Measurements from ENCODE around the gene AMBRA1. TPM values are rescaled to one million over a fixed set of nuclear protein-coding genes. Genes with fewer than 3 reads are reported as not detected.

The AMBRA1 gene
- total and polyA plus RNA-seq, 2 of the 8 experiments (the other 6 are each of a cell fraction or from before 2014, with no cell fraction given) = 14.2 to 37.4 TPM

DNA sequence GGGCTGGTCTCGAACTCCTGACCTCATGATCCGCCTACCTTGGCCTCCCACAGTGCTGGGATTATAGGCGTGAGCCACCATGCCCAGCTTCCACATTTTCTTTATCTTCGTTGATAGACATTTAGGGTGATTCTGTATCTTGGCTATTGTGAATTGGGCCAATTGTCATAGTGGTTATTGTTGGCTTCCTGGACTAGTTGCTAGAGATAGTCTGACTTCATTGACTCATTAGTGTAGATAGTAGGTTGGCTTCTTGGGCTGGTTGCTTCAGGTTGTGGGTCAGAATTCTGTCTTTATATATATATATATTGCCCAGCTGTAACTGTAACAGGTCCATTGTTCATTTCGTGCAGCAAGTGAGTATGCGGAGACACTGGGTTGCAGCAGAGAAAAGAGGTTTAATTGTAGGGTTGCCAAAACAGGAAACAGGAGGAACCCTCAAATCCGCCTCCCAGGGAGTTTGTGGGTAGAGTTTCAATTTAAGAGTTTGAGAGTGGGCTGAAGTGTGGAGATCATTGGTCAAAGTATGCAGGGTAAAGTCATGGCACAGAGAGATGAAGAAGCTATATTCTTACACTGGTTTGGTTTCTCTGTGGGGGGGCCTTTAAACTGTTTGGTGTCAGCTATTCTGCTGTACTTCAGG is 45.5 kb upstream of the AMBRA1 start:
- Histone ChIP-seq H3K56ac (replicated peaks; ENCODE audit: insufficient read length, low read depth, low read length) (no peak overlapping the region), H3K9me3 (ENCODE audit: insufficient read depth in 2 of 2, low read depth in 1 of 2, low read length in 1 of 2) (no peaks in the 10 kb centered on the region), H2BK120ac (replicated peaks; ENCODE audit: low read depth, low read length) (no peak overlapping the region), H3K4me1 (replicated peaks in 1 of 4; ENCODE audit: control insufficient read depth in 3 of 4, insufficient read depth in 4 of 4, low read length in 3 of 4) (no peaks in the 10 kb centered on the region), H2BK15ac (ENCODE audit: low read length) (no peak overlapping the region), H3K4me2 (ENCODE audit: insufficient read depth in 1 of 2, low read depth in 2 of 2, low read length in 2 of 2) (no peak overlapping the region), H2BK20ac (ENCODE audit: low read length) (no peak overlapping the region), H3K9ac (replicated peaks in 1 of 4; ENCODE audit: extremely low read depth in 1 of 4, low read depth in 3 of 4, low read length in 3 of 4) (no peak overlapping the region), H4K20me1 (replicated peaks in 1 of 2; ENCODE audit: control insufficient read depth in 1 of 2, insufficient read depth in 2 of 2, low read length in 2 of 2) (no peaks in the 10 kb centered on the region), H2AFZ (ENCODE audit: low read length) (no peak overlapping the region), H4K91ac (replicated peaks; ENCODE audit: insufficient read length, low read length) (no peak overlapping the region), H3K36me3 (ENCODE audit: control insufficient read depth in 2 of 4, insufficient read depth in 4 of 4, low read length in 3 of 4) (peaks cover 0 to 3% (median 0%) of the 10 kb centered on the region in 4 experiments; a peak in 2 of 8 replicates), H3K79me1 (ENCODE audit: low read depth, low read length) (peaks cover 2% of the 10 kb centered on the region; the same call in 1 of the 2 replicates), H3K27me3 (replicated peaks in 1 of 4; ENCODE audit: control insufficient read depth in 3 of 4, extremely low read depth in 1 of 4, insufficient read depth in 3 of 4, low read length in 3 of 4) (no peaks in the 10 kb centered on the region), H4K5ac (ENCODE audit: insufficient read length, low read depth, low read length) (no peak overlapping the region), H2AK5ac (ENCODE audit: low read depth, low read length) (no peak overlapping the region), H3K27ac (ENCODE audit: low read depth, low read length) (no peak overlapping the region), H3K4me3 (ENCODE audit: extremely low read depth in 1 of 4, insufficient read depth in 2 of 4, low read depth in 3 of 4, low read length in 4 of 4) (no peak overlapping the region), H2BK5ac (ENCODE audit: low read depth, low read length) (no peak overlapping the region), H3K79me2 (ENCODE audit: control insufficient read depth in 1 of 2, insufficient read depth in 2 of 2, low read length in 2 of 2) (no peaks in the 10 kb centered on the region; a peak in 1 of 4 replicates), H3K23me2 (ENCODE audit: low read depth, low read length) (no peaks in the 10 kb centered on the region), H3K23ac (ENCODE audit: insufficient read length) (no peak overlapping the region), H2BK12ac (ENCODE audit: low read depth, low read length) (no peak overlapping the region), H4K8ac (ENCODE audit: extremely low read depth, insufficient read depth, low read length) (no peak overlapping the region), H3K18ac (ENCODE audit: extremely low read depth, low read length) (no peak overlapping the region), H3K14ac (ENCODE audit: insufficient read length) (no peak overlapping the region), H3K4ac (replicated peaks; ENCODE audit: insufficient read length, low read depth, low read length) (no peak overlapping the region)
- FAIRE-seq = no peak
- ChIA-PET POLR2A (ENCODE audit: partially characterized antibody) (interaction anchor here (0.6 kb wide), 1 partner anchor 8 kb away, joined by 3 read pairs; no protein-coding TSS in a partner anchor), CTCF (ENCODE audit: partially characterized antibody) (interaction anchor here (0.6 to 0.8 kb wide), 2 partner anchors 11 to 31 kb away, joined by 3 read pairs; no protein-coding TSS in a partner anchor)
- TF ChIP-seq YY1 (IDR thresholded peaks at IDR 0.05; ENCODE audit: low read depth, low read length) (no peak), HDAC6 (IDR thresholded peaks at IDR 0.05; ENCODE audit: low read depth, low read length) (no peak), PHF8 (conservative IDR thresholded peaks at IDR 0.05; ENCODE audit: low read depth, low read length) (no peak), KDM5A (IDR thresholded peaks at IDR 0.05; ENCODE audit: low read length) (no peak), KDM1A (IDR thresholded peaks at IDR 0.05; ENCODE audit: borderline replicate concordance, low read length) (no peak), SRF (IDR thresholded peaks at IDR 0.05; ENCODE audit: low read depth, low read length) (no peak), SIRT6 (IDR thresholded peaks at IDR 0.05; ENCODE audit: low read length) (no peak), BCL11A (IDR thresholded peaks at IDR 0.05; ENCODE audit: low read depth in 2 of 2, low read length in 2 of 2) (no peak)
- 92% methylated on average over 7 of the region's 7 CpGs; no CpG with 5 or more reads in 1 of the 2 experiments for WGBS, 2 experiments (ENCODE audit: extremely low coverage in 1 of 2, insufficient coverage in 1 of 2, insufficient read length in 1 of 2, insufficient replicate concordance in 2 of 2, low coverage in 1 of 2, low lambda C conversion rate in 2 of 2, missing lambda C conversion rate in 1 of 2)
- no peak for DNase-seq (ENCODE audit: low read depth in 1 of 2, low spot score in 2 of 2)

All from H1 (cell line).